ENCODE results near the gene FOXO6.

DNA sequence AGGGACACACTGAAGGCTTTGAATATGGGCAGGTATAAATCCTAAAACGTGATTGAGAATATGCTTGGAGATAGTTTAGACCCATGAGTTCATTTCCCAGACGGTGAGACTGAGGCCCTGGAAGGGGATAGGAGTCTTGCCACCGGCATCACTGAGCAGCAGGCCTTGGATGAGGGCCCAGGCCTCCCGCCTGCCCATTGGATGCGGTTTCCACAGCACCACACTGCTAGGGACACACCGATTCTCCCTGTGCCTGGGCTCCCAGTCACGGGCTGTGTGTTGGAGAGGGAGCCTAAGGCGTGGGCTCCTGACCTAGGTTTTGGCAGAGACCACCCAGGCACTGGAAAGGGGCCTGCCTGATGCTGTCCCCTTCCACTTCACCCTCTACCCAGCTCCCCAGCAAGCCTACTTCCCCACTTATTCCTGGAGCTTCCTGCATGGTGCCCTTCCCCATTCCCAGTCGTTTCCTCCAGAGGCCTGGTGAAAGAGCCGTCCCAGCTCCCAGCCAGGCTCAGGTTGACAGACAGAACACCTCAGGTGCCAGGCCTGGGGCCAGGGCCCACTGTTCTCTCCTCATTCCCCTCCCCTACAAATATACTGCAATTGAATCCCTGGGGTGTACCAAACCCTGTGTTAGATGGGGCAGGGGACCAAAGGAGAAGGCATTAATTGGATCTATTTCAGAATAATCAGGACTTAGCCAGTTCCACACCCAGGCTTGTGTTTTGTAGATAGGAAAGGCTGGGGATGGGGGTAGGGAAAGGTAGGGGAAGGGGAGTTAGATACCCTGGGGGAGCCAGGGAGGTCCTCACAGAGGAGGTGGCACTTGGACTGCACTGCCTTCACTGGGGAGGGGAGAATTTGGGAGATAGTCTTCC is 3.4 kb downstream of the FOXO6 start:
- no peak for TF ChIP-seq NFYB (CRISPR knock-in tag; conservative IDR thresholded peaks at IDR 0.05; ENCODE audit: low read depth)
- TF ChIP-seq, protein P1, sequence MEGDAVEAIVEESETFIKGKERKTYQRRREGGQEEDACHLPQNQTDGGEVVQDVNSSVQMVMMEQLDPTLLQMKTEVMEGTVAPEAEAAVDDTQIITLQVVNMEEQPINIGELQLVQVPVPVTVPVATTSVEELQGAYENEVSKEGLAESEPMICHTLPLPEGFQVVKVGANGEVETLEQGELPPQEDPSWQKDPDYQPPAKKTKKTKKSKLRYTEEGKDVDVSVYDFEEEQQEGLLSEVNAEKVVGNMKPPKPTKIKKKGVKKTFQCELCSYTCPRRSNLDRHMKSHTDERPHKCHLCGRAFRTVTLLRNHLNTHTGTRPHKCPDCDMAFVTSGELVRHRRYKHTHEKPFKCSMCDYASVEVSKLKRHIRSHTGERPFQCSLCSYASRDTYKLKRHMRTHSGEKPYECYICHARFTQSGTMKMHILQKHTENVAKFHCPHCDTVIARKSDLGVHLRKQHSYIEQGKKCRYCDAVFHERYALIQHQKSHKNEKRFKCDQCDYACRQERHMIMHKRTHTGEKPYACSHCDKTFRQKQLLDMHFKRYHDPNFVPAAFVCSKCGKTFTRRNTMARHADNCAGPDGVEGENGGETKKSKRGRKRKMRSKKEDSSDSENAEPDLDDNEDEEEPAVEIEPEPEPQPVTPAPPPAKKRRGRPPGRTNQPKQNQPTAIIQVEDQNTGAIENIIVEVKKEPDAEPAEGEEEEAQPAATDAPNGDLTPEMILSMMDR (IDR thresholded peaks at IDR 0.05), result no peak
- TF ChIP-seq, protein P2, sequence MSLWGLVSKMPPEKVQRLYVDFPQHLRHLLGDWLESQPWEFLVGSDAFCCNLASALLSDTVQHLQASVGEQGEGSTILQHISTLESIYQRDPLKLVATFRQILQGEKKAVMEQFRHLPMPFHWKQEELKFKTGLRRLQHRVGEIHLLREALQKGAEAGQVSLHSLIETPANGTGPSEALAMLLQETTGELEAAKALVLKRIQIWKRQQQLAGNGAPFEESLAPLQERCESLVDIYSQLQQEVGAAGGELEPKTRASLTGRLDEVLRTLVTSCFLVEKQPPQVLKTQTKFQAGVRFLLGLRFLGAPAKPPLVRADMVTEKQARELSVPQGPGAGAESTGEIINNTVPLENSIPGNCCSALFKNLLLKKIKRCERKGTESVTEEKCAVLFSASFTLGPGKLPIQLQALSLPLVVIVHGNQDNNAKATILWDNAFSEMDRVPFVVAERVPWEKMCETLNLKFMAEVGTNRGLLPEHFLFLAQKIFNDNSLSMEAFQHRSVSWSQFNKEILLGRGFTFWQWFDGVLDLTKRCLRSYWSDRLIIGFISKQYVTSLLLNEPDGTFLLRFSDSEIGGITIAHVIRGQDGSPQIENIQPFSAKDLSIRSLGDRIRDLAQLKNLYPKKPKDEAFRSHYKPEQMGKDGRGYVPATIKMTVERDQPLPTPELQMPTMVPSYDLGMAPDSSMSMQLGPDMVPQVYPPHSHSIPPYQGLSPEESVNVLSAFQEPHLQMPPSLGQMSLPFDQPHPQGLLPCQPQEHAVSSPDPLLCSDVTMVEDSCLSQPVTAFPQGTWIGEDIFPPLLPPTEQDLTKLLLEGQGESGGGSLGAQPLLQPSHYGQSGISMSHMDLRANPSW (CRISPR knock-in tag; conservative IDR thresholded peaks at IDR 0.05; ENCODE audit: low read depth), result no peak
- no peak for TF ChIP-seq CREB1 (CRISPR knock-in tag; IDR thresholded peaks at IDR 0.05)
- TF ChIP-seq, protein P3, sequence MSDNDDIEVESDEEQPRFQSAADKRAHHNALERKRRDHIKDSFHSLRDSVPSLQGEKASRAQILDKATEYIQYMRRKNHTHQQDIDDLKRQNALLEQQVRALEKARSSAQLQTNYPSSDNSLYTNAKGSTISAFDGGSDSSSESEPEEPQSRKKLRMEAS (CRISPR knock-in tag; IDR thresholded peaks at IDR 0.05), result no peak
- no peak for TF ChIP-seq TCF7 (CRISPR knock-in tag; IDR thresholded peaks at IDR 0.05; ENCODE audit: low read depth)
- no peak for TF ChIP-seq TEAD1 (CRISPR knock-in tag; IDR thresholded peaks at IDR 0.05)
- TF ChIP-seq JUN (CRISPR knock-in tag; IDR thresholded peaks at IDR 0.05), result no peak
- TF ChIP-seq ELF4 (CRISPR knock-in tag; IDR thresholded peaks at IDR 0.05; ENCODE audit: low read depth), result no peak
- no peak for TF ChIP-seq NR3C1 (CRISPR knock-in tag; conservative IDR thresholded peaks at IDR 0.05; ENCODE audit: low read depth)
- no peak for TF ChIP-seq CREM (CRISPR knock-in tag; IDR thresholded peaks at IDR 0.05)
- TF ChIP-seq, protein P4, sequence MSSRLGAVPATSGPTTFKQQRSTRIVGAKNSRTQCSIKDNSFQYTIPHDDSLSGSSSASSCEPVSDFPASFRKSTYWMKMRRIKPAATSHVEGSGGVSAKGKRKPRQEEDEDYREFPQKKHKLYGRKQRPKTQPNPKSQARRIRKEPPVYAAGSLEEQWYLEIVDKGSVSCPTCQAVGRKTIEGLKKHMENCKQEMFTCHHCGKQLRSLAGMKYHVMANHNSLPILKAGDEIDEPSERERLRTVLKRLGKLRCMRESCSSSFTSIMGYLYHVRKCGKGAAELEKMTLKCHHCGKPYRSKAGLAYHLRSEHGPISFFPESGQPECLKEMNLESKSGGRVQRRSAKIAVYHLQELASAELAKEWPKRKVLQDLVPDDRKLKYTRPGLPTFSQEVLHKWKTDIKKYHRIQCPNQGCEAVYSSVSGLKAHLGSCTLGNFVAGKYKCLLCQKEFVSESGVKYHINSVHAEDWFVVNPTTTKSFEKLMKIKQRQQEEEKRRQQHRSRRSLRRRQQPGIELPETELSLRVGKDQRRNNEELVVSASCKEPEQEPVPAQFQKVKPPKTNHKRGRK (CRISPR knock-in tag; IDR thresholded peaks at IDR 0.05; ENCODE audit: borderline replicate concordance), result no peak
